Measurements from ENCODE around the gene DPP10.

DPP10 gene

DNA sequence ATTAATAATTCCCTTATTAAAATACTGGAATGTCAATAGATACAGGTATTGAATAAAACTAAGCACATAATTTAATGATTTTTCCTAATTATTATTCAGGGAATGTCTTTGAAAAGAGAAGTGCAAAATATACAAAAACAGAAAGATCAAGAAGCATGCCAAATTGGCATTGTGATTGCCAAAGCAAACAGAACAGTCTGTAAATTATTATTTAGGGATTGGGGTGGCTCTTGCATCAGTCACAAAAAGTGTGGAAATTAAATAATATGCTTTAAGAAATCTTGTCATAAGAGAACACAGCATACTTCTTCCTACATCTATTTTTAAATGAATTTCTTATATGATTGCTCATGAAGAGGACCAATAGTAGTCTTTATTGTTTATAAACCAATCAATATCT, 1211.9 kb downstream of the DPP10 start:
- Histone ChIP-seq H3K27ac (ENCODE audit: low read length) (no peak overlapping the region), H3K4me1 (ENCODE audit: control insufficient read depth, insufficient read depth, low read length) (no peaks in the 10 kb centered on the region), H3K27me3 (ENCODE audit: control insufficient read depth, insufficient read depth, low read length) (no peaks in the 10 kb centered on the region), H3K9me3 (ENCODE audit: control insufficient read depth, insufficient read depth, low read length) (no peaks in the 10 kb centered on the region), H3K36me3 (ENCODE audit: control insufficient read depth, insufficient read depth, low read length) (no peaks in the 10 kb centered on the region), H3K4me3 (ENCODE audit: low read length) (no peak overlapping the region)
- DNase-seq (ENCODE audit: low read depth, low spot score), result no peak

DNA sequence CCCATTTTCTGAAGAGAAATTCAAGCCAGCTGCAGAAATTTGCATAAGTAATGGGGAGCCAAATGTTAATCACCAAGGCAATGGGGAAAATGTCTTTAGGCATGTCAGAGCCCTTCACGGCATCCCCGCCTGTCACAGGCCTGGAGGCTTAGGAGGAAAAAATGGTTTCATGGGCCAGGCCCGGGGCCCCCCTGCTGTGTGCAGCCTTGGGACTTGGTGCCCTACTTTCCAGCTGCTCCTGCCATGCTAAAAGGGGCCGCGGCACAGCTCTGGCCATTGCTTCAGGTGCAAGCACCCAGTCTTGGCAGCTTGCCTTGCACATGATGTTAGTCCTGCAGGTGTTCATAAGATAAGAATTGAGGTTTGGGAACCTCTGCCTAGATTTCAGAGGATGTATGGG, 1235.7 kb downstream of the DPP10 start:
- Histone ChIP-seq H3K27me3 (ENCODE audit: control insufficient read depth, insufficient read depth, low read length) (no peaks in the 10 kb centered on the region), H3K27ac (ENCODE audit: low read length) (no peak overlapping the region), H3K9me3 (ENCODE audit: control insufficient read depth, insufficient read depth, low read length) (no peaks in the 10 kb centered on the region; the same call in 1 of the 2 replicates), H3K4me3 (ENCODE audit: low read length) (no peak overlapping the region), H3K36me3 (ENCODE audit: control insufficient read depth, insufficient read depth, low read length) (no peaks in the 10 kb centered on the region), H3K4me1 (ENCODE audit: control insufficient read depth, insufficient read depth, low read length) (no peaks in the 10 kb centered on the region)
- no CpG with 5 or more reads among the region's 5 CpGs for WGBS (ENCODE audit: insufficient coverage, insufficient read length)
- no peak for DNase-seq (ENCODE audit: low read depth, low spot score)

DNA sequence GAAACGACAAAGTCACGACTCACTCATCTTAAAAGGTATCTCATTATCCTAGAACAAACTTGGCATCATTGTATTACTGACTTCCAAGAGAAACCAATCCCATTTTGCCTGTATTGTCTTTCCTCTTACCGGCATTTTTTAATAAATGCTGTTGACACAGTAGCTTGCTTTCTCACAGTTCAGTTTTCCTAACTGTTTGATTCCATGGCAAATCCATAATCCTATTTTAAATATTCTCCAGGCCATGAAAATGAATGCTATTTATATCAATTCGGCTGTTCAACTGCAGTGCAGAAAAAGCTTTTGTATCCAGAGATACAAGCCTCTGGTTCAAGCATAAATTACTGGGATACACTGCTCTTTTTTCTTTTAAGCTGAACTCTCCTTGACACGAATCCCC, 1241.9 kb downstream of the DPP10 start:
- WGBS (ENCODE audit: insufficient coverage, insufficient read length), result no CpG with 5 or more reads among the region's 5 CpGs
- DNase-seq (ENCODE audit: low read depth, low spot score), result no peak
- no peak overlapping the region for H3K4me3 ChIP-seq (ENCODE audit: low read length)
- no peaks in the 10 kb centered on the region for H3K36me3 ChIP-seq (ENCODE audit: control insufficient read depth, insufficient read depth, low read length)
- no peaks in the 10 kb centered on the region for H3K27me3 ChIP-seq (ENCODE audit: control insufficient read depth, insufficient read depth, low read length)
- H3K4me1 ChIP-seq (ENCODE audit: control insufficient read depth, insufficient read depth, low read length), result no peaks in the 10 kb centered on the region
- H3K9me3 ChIP-seq (ENCODE audit: control insufficient read depth, insufficient read depth, low read length), result no peaks in the 10 kb centered on the region
- H3K27ac ChIP-seq (ENCODE audit: low read length), result no peak overlapping the region

DNA sequence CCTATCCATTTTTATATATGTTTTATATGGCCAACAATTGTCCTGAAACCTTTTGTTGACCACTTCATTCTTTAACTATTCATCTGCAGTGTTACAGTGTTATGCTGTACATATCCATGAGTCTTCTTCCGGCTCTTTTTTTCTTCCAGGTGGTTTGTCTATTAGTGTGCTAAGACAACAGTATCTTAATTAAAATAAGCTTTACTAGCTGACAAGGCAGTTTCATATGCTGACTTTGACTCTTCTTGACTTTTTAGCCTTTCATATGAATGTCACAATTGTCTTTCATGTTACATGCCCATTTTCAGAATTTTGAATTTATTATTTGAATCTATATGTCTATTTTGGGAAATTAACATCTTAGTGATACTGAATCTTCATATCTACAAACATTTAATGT, 1249.0 kb downstream of the DPP10 start:
- DNase-seq (ENCODE audit: low read depth, low spot score), result no peak
- no peaks in the 10 kb centered on the region for H3K36me3 ChIP-seq (ENCODE audit: control insufficient read depth, insufficient read depth, low read length)
- no peaks in the 10 kb centered on the region for H3K9me3 ChIP-seq (ENCODE audit: control insufficient read depth, insufficient read depth, low read length)
- no peak overlapping the region for H3K4me3 ChIP-seq (ENCODE audit: low read length)
- no peaks in the 10 kb centered on the region for H3K4me1 ChIP-seq (ENCODE audit: control insufficient read depth, insufficient read depth, low read length)
- WGBS (ENCODE audit: insufficient coverage, insufficient read length), result no CpG with 5 or more reads among the region's 1 CpG
- no peak overlapping the region for H3K27ac ChIP-seq (ENCODE audit: low read length)
- H3K27me3 ChIP-seq (ENCODE audit: control insufficient read depth, insufficient read depth, low read length), result no peaks in the 10 kb centered on the region

DNA sequence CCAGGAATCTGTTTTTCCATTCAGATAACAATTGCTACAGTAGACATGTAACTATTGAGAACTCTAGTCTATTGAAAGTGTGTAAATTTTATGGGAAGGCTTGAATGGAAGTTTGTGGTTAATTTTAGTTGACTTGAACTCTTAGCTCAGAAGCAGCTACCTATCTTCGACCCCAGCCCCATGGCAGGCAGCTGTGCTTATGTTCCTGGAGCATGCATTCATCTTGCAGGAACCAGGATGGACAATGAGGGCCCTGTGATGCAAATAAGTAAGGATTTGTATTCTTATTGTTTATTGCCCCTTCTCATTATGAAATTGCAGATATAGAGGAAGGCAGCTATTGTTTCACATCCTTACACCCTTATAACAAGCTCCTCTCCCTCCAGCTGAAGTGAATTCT, 1252.2 kb downstream of the DPP10 start:
- Histone ChIP-seq H3K36me3 (ENCODE audit: control insufficient read depth, insufficient read depth, low read length) (no peaks in the 10 kb centered on the region), H3K4me3 (ENCODE audit: low read length) (no peak overlapping the region)
- no peak for DNase-seq (ENCODE audit: low read depth, low spot score)

DNA sequence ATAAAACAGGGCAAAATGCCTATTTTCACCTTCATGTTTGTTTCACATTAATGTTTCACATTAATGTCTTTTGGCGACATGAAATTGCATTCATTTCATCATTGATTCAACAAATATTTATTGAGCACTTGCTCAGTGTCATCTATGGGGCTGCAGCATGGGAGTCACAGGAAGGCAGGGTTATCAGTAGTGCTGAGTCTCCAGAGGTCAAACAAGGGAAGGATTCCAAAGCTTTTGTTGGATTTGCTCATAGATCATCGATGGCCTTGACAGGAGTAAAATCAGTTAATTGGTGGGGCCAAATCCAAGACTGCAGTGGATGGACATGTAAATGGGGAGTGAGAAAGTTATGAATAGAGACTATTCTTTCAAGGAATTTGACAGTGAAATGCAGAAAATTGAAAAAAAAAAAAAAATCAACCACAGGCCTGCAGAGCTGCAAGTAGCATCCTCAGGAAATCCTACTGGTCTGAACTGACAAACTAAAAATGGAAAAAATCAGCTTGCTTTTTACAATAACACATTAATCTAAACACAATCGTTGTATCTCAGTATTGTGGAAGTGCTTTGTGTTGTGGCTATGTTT, 1290.8 kb downstream of the DPP10 start:
- no peaks in the 10 kb centered on the region for H3K27me3 ChIP-seq (ENCODE audit: control insufficient read depth, insufficient read depth, low read length)
- H3K36me3 ChIP-seq (ENCODE audit: control insufficient read depth, insufficient read depth, low read length), result no peaks in the 10 kb centered on the region
- no peaks in the 10 kb centered on the region for H3K4me1 ChIP-seq (ENCODE audit: control insufficient read depth, insufficient read depth, low read length)
- no peak for DNase-seq (ENCODE audit: low read depth, low spot score)
- WGBS (ENCODE audit: insufficient coverage, insufficient read length), result no CpG with 5 or more reads among the region's 3 CpGs
- no peak overlapping the region for H3K4me3 ChIP-seq (ENCODE audit: low read length)
- H3K27ac ChIP-seq (ENCODE audit: low read length), result no peak overlapping the region
- H3K9me3 ChIP-seq (ENCODE audit: control insufficient read depth, insufficient read depth, low read length), result no peaks in the 10 kb centered on the region

More for the DNA sequence above, 1252.2 kb downstream of the DPP10 start:
- no peak overlapping the region for H3K27ac ChIP-seq (ENCODE audit: low read length)
- no peaks in the 10 kb centered on the region for H3K9me3 ChIP-seq (ENCODE audit: control insufficient read depth, insufficient read depth, low read length)
- WGBS (ENCODE audit: insufficient coverage, insufficient read length), result no CpG with 5 or more reads among the region's 1 CpG
- H3K4me1 ChIP-seq (ENCODE audit: control insufficient read depth, insufficient read depth, low read length), result no peaks in the 10 kb centered on the region
- no peaks in the 10 kb centered on the region for H3K27me3 ChIP-seq (ENCODE audit: control insufficient read depth, insufficient read depth, low read length)

DNA sequence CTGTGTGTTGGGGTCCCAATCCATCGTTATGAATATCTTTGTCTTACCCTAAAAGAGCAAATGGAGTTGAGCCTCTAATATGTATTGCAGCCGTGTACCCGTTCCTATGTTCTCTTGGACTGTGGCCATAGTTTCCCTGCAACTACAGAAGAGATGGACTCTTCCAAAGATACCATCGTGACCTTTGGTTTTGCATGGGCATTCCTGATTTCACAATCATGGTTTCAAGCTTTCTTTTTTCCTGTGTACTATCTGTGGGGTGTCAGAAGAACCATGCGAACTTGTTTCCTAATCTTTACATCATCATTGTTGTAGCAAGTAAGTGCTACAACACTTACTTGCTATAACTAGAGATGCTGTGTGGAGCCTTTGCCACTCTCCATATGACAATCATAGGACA, 1295.7 kb downstream of the DPP10 start:
- no peaks in the 10 kb centered on the region for H3K27me3 ChIP-seq (ENCODE audit: control insufficient read depth, insufficient read depth, low read length)
- no peak overlapping the region for H3K27ac ChIP-seq (ENCODE audit: low read length)
- H3K9me3 ChIP-seq (ENCODE audit: control insufficient read depth, insufficient read depth, low read length), result no peaks in the 10 kb centered on the region
- no CpG with 5 or more reads among the region's 5 CpGs for WGBS (ENCODE audit: insufficient coverage, insufficient read length)
- DNase-seq (ENCODE audit: low read depth, low spot score), result no peak
- H3K36me3 ChIP-seq (ENCODE audit: control insufficient read depth, insufficient read depth, low read length), result no peaks in the 10 kb centered on the region
- no peaks in the 10 kb centered on the region for H3K4me1 ChIP-seq (ENCODE audit: control insufficient read depth, insufficient read depth, low read length)
- H3K4me3 ChIP-seq (ENCODE audit: low read length), result no peak overlapping the region

DNA sequence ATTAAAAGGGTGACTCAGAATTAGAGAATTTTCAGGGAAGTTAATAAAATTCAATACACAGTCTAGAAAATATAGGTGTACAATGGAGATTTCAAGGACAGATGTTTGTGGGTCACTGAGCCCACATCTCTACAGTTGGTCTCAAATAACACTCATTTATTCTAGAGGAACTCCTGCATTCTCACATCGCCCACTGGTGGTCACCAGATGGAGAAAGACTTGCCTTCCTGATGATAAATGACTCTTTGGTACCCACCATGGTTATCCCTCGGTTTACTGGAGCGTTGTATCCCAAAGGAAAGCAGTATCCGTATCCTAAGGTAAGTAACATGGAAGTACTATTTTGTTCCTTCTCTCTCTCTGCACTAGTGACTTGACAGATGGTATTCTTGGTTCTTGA, 1297.1 kb downstream of the DPP10 start:
- Histone ChIP-seq H3K9me3 (ENCODE audit: control insufficient read depth, insufficient read depth, low read length) (no peaks in the 10 kb centered on the region), H3K4me3 (ENCODE audit: low read length) (no peak overlapping the region), H3K36me3 (ENCODE audit: control insufficient read depth, insufficient read depth, low read length) (no peaks in the 10 kb centered on the region), H3K27ac (ENCODE audit: low read length) (no peak overlapping the region), H3K4me1 (ENCODE audit: control insufficient read depth, insufficient read depth, low read length) (no peaks in the 10 kb centered on the region), H3K27me3 (ENCODE audit: control insufficient read depth, insufficient read depth, low read length) (no peaks in the 10 kb centered on the region)
- WGBS (ENCODE audit: insufficient coverage, insufficient read length), result no CpG with 5 or more reads among the region's 4 CpGs
- DNase-seq (ENCODE audit: low read depth, low spot score), result peak; percentile 7

DNA sequence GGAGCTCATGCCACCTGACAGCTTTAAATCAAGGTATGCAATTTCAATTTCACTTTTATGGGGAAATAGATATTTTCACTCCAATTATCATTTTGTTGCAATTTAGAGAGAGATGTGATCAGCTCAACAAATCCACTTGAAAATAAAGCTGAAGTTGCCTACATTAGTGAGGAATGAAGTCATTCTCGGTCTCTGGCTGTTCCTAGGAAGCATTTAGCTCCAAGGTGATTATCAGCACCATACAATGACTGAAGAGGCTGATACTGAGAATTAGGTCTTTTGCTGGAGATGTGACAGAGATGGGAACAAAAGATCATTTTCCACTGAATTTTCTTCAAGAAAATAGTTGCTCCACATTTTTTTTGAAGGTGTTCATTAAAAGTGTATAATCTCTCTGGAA, 1303.7 kb downstream of the DPP10 start:
- Histone ChIP-seq H3K27ac (ENCODE audit: low read length) (no peak overlapping the region), H3K36me3 (ENCODE audit: control insufficient read depth, insufficient read depth, low read length) (no peaks in the 10 kb centered on the region), H3K9me3 (ENCODE audit: control insufficient read depth, insufficient read depth, low read length) (no peaks in the 10 kb centered on the region), H3K4me3 (ENCODE audit: low read length) (no peak overlapping the region), H3K4me1 (ENCODE audit: control insufficient read depth, insufficient read depth, low read length) (no peaks in the 10 kb centered on the region), H3K27me3 (ENCODE audit: control insufficient read depth, insufficient read depth, low read length) (no peaks in the 10 kb centered on the region)
- no CpG with 5 or more reads among the region's 1 CpG for WGBS (ENCODE audit: insufficient coverage, insufficient read length)
- no peak for DNase-seq (ENCODE audit: low read depth, low spot score)

DNA sequence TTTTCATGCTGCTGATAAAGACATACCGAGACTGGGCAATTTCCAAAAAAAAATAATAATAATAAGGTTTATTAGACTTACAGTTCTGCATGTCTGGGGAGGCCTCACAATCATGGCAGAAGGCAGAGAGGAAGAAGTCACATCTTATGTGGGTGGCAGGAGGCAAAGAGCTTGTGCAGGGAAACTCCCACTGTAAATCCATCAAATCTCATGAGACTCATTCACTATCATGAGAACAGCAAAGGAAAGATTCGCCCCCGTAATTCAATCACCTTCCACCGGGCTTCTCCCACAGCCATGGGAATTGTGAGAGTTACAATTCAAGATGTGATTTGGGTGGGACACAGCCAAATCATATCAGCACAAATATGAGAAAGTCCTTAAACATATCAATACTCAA, 1314.8 kb downstream of the DPP10 start:
- Histone ChIP-seq H3K27me3 (ENCODE audit: control insufficient read depth, insufficient read depth, low read length) (no peaks in the 10 kb centered on the region), H3K4me3 (ENCODE audit: low read length) (no peak overlapping the region), H3K4me1 (ENCODE audit: control insufficient read depth, insufficient read depth, low read length) (no peaks in the 10 kb centered on the region), H3K9me3 (ENCODE audit: control insufficient read depth, insufficient read depth, low read length) (no peaks in the 10 kb centered on the region), H3K27ac (ENCODE audit: low read length) (no peak overlapping the region), H3K36me3 (ENCODE audit: control insufficient read depth, insufficient read depth, low read length) (no peaks in the 10 kb centered on the region)
- no CpG with 5 or more reads among the region's 4 CpGs for WGBS (ENCODE audit: insufficient coverage, insufficient read length)
- DNase-seq (ENCODE audit: low read depth, low spot score), result no peak

DNA sequence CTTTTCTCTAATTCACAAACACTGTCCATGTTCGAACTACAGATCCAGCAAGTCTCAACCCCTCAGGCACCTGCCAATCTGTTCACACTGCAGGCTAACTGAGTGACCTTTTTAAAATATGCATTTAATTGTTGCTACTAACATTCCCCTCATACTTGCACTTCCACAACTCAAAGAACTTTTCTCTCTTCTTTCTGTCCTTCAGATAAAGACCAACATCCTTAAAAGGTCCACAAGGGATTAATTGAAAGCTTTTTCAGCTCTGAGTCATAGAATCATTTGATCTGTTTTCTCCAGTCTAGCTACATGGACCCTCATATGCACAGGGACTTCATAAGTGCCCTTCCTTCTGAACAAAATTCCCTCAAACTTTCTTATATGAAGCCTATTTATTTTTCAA, 1321.2 kb downstream of the DPP10 start:
- H3K9me3 ChIP-seq (ENCODE audit: control insufficient read depth, insufficient read depth, low read length), result no peaks in the 10 kb centered on the region
- WGBS (ENCODE audit: insufficient coverage, insufficient read length), result no CpG with 5 or more reads among the region's 1 CpG
- no peaks in the 10 kb centered on the region for H3K36me3 ChIP-seq (ENCODE audit: control insufficient read depth, insufficient read depth, low read length)
- no peaks in the 10 kb centered on the region for H3K27me3 ChIP-seq (ENCODE audit: control insufficient read depth, insufficient read depth, low read length)
- H3K27ac ChIP-seq (ENCODE audit: low read length), result no peak overlapping the region
- no peaks in the 10 kb centered on the region for H3K4me1 ChIP-seq (ENCODE audit: control insufficient read depth, insufficient read depth, low read length)
- no peak overlapping the region for H3K4me3 ChIP-seq (ENCODE audit: low read length)
- DNase-seq (ENCODE audit: low read depth, low spot score), result no peak

All from iPS DF 6.9 (cell line).